Measurements from ENCODE around the gene FAU.

FAU gene

GRCh38 chr11:65110354-65110861 lies 11.5 kb downstream of the FAU start:
- TF ChIP-seq CTCF (IDR thresholded peaks at IDR 0.05; ENCODE audit: low read depth, low read length): peak; percentile 98
- H3K4me3 ChIP-seq (replicated peaks in 1 of 2; ENCODE audit: low read depth in 2 of 2, low read length in 2 of 2): no peak overlapping the region
- DNase-seq (ENCODE audit: low read depth in 2 of 2): peak; percentile 87

- TF ChIP-seq CTCF (IDR thresholded peaks at IDR 0.05; ENCODE audit: low read depth, low read length): no peak
- DNase-seq (ENCODE audit: low read depth in 2 of 2): no peak
Observed at GRCh38 chr11:65109231-65110198, 12.4 kb downstream of the FAU start.

GRCh38 chr11:65108469-65109123 lies 13.3 kb downstream of the FAU start:
- DNase-seq (ENCODE audit: low read depth in 2 of 2): no peak
- H3K4me3 ChIP-seq (replicated peaks in 1 of 2; ENCODE audit: low read depth in 2 of 2, low read length in 2 of 2): no peak overlapping the region
- no peak for TF ChIP-seq CTCF (IDR thresholded peaks at IDR 0.05; ENCODE audit: low read depth, low read length)

More at GRCh38 chr11:65109231-65110198, 12.4 kb downstream of the FAU start:
- no peak overlapping the region for H3K4me3 ChIP-seq (replicated peaks in 1 of 2; ENCODE audit: low read depth in 2 of 2, low read length in 2 of 2)

- no peak for DNase-seq (ENCODE audit: low read depth in 2 of 2)
- no peak for TF ChIP-seq CTCF (IDR thresholded peaks at IDR 0.05; ENCODE audit: low read depth, low read length)
- H3K4me3 ChIP-seq (replicated peaks in 1 of 2; ENCODE audit: low read depth in 2 of 2, low read length in 2 of 2): no peak overlapping the region
Observed at GRCh38 chr11:65107751-65108468, 14.0 kb downstream of the FAU start.

- DNase-seq (ENCODE audit: low read depth in 2 of 2): no peak
- no peak overlapping the region for H3K4me3 ChIP-seq (replicated peaks in 1 of 2; ENCODE audit: low read depth in 2 of 2, low read length in 2 of 2)
- TF ChIP-seq CTCF (IDR thresholded peaks at IDR 0.05; ENCODE audit: low read depth, low read length): no peak
Observed at GRCh38 chr11:65107078-65107477, 14.9 kb downstream of the FAU start.

GRCh38 chr11:65104628-65105027 lies 17.3 kb downstream of the FAU start:
- TF ChIP-seq CTCF (IDR thresholded peaks at IDR 0.05; ENCODE audit: low read depth, low read length): no peak
- H3K4me3 ChIP-seq (replicated peaks in 1 of 2; ENCODE audit: low read depth in 2 of 2, low read length in 2 of 2): no peak overlapping the region
- DNase-seq (ENCODE audit: low read depth in 2 of 2): no peak

Measured in cardiac fibroblast (primary cell).